Spinal cord (tissue), 10 donors: ENCODE results near the gene LRMDA. TPM values are rescaled to one million over a fixed set of nuclear protein-coding genes. Genes with fewer than 3 reads are reported as not detected.

Source experiments
- DNase-seq, 6 donors: peaks; one replicate each; pipeline versions ENCODE4 v3.0.0 to v3.0.0-alpha.2; 2013 to 2015; ENCODE audit warnings: low spot score in 6 of 6, low read depth in 4 of 6
- H3K27ac ChIP-seq: one replicate; pipeline ENCODE4 v1.5.1; 2013; ENCODE audit warnings: low read depth, low read length, control low read depth
- H3K27me3 ChIP-seq: one replicate; pipeline ENCODE4 v1.6.1; 2013; ENCODE audit warnings: low read length; ENCODE audit not compliant: control insufficient read depth, insufficient read depth
- H3K36me3 ChIP-seq: one replicate; pipeline ENCODE4 v1.6.1; 2013; ENCODE audit warnings: low read length; ENCODE audit not compliant: control insufficient read depth, insufficient read depth
- H3K4me1 ChIP-seq: one replicate; pipeline ENCODE4 v1.6.1; 2013; ENCODE audit warnings: low read length; ENCODE audit not compliant: control insufficient read depth, insufficient read depth
- H3K4me3 ChIP-seq: one replicate; pipeline ENCODE4 v1.5.1; 2013; ENCODE audit warnings: low read depth, low read length, control low read depth
- H3K9me3 ChIP-seq: one replicate; pipeline ENCODE4 v1.6.1; 2013; ENCODE audit warnings: low read length; ENCODE audit not compliant: control insufficient read depth, insufficient read depth
- WGBS: methylation state at CpG from one replicate; pipeline ENCODE4 v1.1.5; 2013; ENCODE audit warnings: missing lambda C conversion rate; ENCODE audit not compliant: insufficient coverage; 5-methylcytosine and 5-hydroxymethylcytosine counted together
- polyA plus RNA-seq, 2 donors: library from polyadenylated mRNA; unstranded; fragments of 120-200 nt; gene quantifications; one replicate each; pipeline ENCODE4 v1.2.1, GENCODE V29; 2013; ENCODE audit not compliant: insufficient read length in 2 of 2
- total RNA-seq, 2 donors: library from RNA; depleted of rRNA in 1 of 2; stranded (reverse); fragments of 120-200 nt in 1 of 2; fragments of >200 nt in 1 of 2; gene quantifications; one replicate each; pipeline versions ENCODE4 v1.2.3 to v1.2.4, GENCODE V29; 2013 to 2014
- donor health status: healthy.

The LRMDA gene
- total and polyA plus RNA-seq, 4 donors: 5.6 to 9.9 (median 7.2) TPM

DNA sequence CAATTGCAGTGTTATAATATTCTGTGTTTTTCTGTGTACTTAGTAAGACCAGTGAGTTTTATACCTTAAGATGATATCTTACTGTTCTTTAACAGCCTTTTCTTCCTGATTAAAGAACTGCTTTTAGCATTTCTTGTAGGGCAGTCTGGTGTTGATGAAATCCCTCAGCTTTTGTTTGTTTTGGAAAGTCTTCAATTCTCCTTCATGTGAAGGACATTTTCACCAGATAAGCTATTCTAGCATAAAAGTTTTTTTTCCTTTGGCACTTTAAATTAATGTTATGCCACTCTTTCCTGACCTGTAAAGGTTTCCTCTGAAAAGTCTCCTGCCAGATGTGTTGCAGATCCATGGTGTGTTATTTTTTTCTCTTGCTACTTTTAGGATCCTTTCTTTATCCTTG is 1059.8 kb downstream of the LRMDA start:
- DNase-seq: no peak
- Histone ChIP-seq H3K4me1 (no peaks in the 10 kb centered on the region), H3K27me3 (no peaks in the 10 kb centered on the region), H3K36me3 (no peaks in the 10 kb centered on the region), H3K9me3 (peaks cover 2% of the 10 kb centered on the region), H3K27ac (no peak overlapping the region), H3K4me3 (no peak overlapping the region)

DNA sequence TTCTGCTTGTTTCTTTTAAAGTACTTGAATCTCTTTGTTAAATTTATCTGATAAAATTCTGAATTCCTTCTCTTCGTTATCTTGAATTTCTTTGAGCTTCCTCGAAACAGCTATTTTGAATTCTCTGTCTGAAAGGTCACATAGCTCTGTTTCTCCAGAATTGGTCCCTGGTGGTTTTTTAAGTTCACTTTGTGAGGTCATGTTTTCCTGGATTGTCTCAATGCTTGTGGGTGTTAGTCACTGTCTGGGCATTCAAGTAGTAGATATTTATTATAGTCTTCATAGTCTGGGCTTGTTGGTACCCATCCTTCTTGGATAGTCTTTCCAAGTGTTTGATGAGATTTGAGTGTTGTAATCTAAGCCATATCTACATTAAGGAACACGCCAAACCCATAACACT is 1060.6 kb downstream of the LRMDA start:
- H3K27me3 ChIP-seq: no peaks in the 10 kb centered on the region
- H3K27ac ChIP-seq: no peak overlapping the region
- peaks cover 2% of the 10 kb centered on the region for H3K9me3 ChIP-seq
- 100% methylated on average over 2 of the region's 3 CpGs for WGBS
- no peaks in the 10 kb centered on the region for H3K4me1 ChIP-seq
- no peak overlapping the region for H3K4me3 ChIP-seq
- DNase-seq: no peak
- no peaks in the 10 kb centered on the region for H3K36me3 ChIP-seq

DNA sequence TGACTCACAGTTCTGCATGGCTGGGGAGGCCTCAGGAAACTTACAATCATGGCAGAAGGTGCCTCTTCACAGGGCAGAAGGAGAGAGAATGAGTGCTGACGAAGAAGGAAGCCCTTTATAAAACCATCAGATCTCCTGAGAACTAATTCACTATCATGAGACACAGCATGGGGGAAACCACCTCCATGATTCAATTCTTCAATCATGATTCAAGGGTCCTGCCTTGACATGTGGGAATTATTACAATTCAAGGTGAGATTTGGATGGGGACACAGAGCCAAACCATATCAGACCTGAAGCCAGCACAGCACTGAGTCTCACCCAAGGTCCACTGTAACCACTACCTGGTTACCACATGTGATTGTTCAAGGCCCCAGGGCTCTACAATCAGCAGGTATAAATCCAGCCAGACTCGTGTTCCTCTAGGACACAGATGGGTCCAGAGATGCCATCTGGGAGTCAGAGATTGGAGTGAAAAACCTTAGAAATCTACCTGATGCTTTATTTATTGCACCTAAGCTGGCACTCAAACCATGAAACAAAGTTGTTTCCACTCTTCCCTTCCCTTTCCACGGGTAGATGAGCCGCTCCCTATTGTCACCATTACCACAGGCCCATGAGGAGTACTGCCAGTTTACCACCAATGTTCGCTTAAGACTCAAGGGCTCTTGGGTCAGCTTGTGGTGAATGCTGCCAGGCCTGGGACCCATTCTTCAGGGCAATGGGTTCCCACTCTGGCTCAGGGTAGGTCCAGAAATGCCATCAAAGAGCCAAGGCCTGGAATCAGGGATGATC is 1061.5 kb downstream of the LRMDA start:
- no peaks in the 10 kb centered on the region for H3K4me1 ChIP-seq
- 98% methylated on average over 4 of the region's 5 CpGs for WGBS
- H3K4me3 ChIP-seq: no peak overlapping the region
- peaks cover 2% of the 10 kb centered on the region for H3K9me3 ChIP-seq
- H3K36me3 ChIP-seq: no peaks in the 10 kb centered on the region
- DNase-seq: no peak
- no peak overlapping the region for H3K27ac ChIP-seq
- H3K27me3 ChIP-seq: no peaks in the 10 kb centered on the region

DNA sequence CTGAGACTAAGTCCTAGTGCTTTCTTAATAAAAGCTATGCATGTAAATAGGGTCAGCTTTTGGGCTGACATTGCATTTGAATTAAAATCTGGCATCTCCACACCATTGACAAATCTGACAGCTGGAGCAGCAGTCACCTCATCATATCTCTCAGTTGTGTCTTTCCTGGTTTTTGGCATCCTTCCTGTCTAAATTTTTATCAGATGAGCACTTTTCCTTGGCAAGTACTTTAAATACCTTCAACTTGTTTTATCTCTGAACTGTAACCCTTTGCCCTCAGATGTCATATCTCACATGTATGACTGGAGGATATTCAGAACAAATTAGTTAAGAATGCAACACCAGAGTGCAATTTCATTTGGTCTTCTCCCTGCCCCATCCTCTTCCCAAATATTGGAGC is 1066.2 kb downstream of the LRMDA start:
- no peak for DNase-seq
- Histone ChIP-seq H3K27ac (no peak overlapping the region), H3K36me3 (no peaks in the 10 kb centered on the region), H3K9me3 (no peaks in the 10 kb centered on the region), H3K4me3 (no peak overlapping the region), H3K4me1 (no peaks in the 10 kb centered on the region), H3K27me3 (no peaks in the 10 kb centered on the region)

DNA sequence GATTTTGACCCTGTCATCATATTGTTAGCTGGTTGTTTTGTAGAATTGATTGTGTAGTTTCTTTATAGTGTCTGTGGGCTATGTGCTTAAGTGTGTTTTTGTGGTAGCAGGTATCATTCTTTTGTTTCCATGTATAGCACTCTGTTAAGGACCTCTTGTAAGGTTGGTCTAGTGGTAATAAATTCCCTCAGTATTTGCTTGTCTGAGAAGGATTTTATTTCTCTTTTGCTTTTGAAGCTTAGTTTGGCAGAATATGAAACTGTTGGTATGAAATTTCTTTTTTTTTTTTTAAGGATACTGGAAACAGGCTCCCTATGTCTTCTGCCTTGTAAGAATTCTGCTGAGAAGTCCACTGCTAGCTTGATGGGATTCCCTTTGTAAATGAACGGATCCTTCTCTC is 1073.4 kb downstream of the LRMDA start:
- Histone ChIP-seq H3K27ac (no peak overlapping the region), H3K27me3 (no peaks in the 10 kb centered on the region), H3K9me3 (peaks cover 8% of the 10 kb centered on the region), H3K4me3 (no peak overlapping the region), H3K36me3 (no peaks in the 10 kb centered on the region), H3K4me1 (no peaks in the 10 kb centered on the region)
- WGBS: no CpG with 5 or more reads among the region's 1 CpG
- DNase-seq: no peak

DNA sequence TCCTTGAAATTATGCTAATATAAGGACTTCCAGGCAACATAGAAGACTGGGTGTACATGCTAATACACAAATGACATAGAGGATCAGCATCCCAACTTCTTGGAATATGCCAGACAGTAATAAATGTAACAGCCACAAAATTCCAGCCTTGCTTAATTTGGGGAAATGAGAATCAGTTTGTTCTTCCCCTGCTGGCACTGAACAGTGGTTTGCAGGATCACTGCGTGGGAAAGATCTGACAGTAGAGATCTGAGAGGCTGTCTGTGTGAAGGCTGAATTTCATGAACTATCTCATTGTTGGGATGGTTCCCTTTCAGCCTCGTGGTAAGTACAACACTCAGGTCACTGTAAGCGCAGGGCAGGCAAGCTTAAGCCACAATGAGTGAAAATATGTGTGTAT is 1078.0 kb downstream of the LRMDA start:
- peak in 2 of 6 donors; percentile 15 to 21 for DNase-seq
- 36% methylated on average over 3 of the region's 3 CpGs for WGBS
- Histone ChIP-seq H3K4me3 (no peak overlapping the region), H3K27me3 (no peaks in the 10 kb centered on the region), H3K36me3 (no peaks in the 10 kb centered on the region), H3K4me1 (no peaks in the 10 kb centered on the region), H3K9me3 (peaks cover 6% of the 10 kb centered on the region), H3K27ac (no peak overlapping the region)

DNA sequence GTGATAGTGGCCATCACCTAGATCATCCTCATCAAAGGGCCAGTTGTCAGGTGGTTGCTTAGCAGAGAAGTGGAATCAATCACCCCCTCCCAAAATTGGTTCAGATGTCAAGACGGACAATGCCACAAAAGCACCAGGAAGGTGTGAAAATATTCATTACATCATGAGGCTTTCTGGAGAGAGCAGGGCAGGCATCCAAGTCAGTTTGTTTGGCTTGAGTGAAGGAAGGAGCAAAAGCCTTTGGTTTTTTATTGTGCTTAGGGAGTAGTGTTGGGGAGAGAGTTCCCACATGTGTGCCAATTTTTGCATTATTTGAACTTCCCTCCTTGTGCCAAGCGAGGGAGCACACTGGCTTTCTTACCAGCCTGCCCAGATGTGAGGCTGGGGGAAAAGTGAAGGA is 1082.9 kb downstream of the LRMDA start:
- WGBS: no CpG with 5 or more reads among the region's 2 CpGs
- H3K4me1 ChIP-seq: no peaks in the 10 kb centered on the region
- H3K4me3 ChIP-seq: no peak overlapping the region
- H3K9me3 ChIP-seq: no peaks in the 10 kb centered on the region
- no peak overlapping the region for H3K27ac ChIP-seq
- no peaks in the 10 kb centered on the region for H3K27me3 ChIP-seq
- peak in 2 of 6 donors; percentile 34 to 54 for DNase-seq
- no peaks in the 10 kb centered on the region for H3K36me3 ChIP-seq

DNA sequence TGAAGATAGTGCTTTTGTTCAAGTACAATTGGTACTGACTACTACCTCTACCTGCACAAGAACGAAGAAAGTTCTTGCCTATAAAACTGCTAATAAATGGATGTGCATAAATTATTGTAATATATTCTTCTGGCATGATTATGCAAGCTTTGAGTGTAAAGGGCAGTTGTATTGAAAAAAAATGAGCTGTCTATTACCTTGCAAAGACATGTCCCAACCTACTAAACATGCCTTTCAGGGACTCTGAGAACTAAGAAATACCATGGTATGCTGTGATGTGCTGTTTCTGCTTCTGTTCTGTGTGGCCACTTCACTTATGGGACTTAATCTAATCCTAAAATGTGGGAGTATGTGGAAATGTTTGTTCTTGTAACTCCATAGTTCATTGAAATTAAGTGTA is 1083.4 kb downstream of the LRMDA start:
- no CpG with 5 or more reads among the region's 1 CpG for WGBS

DNA sequence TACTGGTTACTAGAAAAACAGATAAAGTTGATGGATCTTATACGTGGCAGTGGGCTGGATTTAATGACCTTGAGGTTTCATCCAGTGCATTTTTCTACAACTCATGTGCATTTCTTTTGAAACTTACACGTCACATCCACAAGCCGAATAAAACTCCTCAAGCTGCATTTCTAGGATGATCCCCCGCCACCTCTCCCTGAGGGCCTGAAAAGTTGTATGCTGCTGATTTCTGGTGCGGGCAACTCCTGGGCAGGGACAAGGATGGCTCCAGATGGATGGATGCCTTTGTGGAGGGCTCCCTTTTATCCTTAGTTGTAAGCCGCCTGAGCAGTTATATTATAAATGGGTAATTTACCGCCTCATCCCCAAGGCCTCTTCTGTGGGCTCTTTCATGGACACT is 1091.1 kb downstream of the LRMDA start:
- H3K4me3 ChIP-seq: no peak overlapping the region
- H3K27me3 ChIP-seq: peaks cover 2% of the 10 kb centered on the region
- peaks cover 9% of the 10 kb centered on the region for H3K4me1 ChIP-seq
- no peaks in the 10 kb centered on the region for H3K9me3 ChIP-seq
- DNase-seq: no peak
- 67% methylated on average over 1 of the region's 7 CpGs for WGBS
- no peak overlapping the region for H3K27ac ChIP-seq
- H3K36me3 ChIP-seq: no peaks in the 10 kb centered on the region

More for the DNA sequence above, 1083.4 kb downstream of the LRMDA start:
- Histone ChIP-seq H3K36me3 (no peaks in the 10 kb centered on the region), H3K4me3 (no peak overlapping the region), H3K27ac (no peak overlapping the region), H3K4me1 (no peaks in the 10 kb centered on the region), H3K27me3 (no peaks in the 10 kb centered on the region), H3K9me3 (no peaks in the 10 kb centered on the region)
- no peak for DNase-seq

DNA sequence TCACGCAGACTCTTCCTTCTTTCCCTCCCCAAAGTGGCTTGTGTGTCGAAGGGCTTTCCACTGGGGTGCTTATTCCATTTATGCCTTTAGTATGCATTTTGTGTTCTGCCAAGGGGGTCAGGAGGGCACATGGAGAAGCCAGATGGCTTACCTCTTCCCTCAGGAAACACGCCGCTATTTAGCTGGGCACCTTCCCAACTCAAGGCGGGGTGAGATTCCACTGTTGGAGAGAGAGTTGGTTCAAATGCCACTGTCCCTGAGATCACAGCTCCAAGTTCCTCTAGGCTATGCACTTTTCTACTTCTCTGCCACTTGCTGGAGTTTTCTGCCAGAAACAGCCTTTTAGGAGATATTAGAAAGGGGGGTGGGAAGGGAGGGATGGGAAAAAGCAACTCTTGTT is 1091.8 kb downstream of the LRMDA start:
- no peaks in the 10 kb centered on the region for H3K9me3 ChIP-seq
- H3K27me3 ChIP-seq: peaks cover 2% of the 10 kb centered on the region
- H3K4me3 ChIP-seq: no peak overlapping the region
- H3K36me3 ChIP-seq: no peaks in the 10 kb centered on the region
- no CpG with 5 or more reads among the region's 5 CpGs for WGBS
- peak in 2 of 6 donors; percentile 45 to 62 for DNase-seq
- H3K27ac ChIP-seq: peak overlapping the region; percentile 43
- peaks cover 9% of the 10 kb centered on the region for H3K4me1 ChIP-seq
